ENCODE data around the gene AGER.

DNA sequence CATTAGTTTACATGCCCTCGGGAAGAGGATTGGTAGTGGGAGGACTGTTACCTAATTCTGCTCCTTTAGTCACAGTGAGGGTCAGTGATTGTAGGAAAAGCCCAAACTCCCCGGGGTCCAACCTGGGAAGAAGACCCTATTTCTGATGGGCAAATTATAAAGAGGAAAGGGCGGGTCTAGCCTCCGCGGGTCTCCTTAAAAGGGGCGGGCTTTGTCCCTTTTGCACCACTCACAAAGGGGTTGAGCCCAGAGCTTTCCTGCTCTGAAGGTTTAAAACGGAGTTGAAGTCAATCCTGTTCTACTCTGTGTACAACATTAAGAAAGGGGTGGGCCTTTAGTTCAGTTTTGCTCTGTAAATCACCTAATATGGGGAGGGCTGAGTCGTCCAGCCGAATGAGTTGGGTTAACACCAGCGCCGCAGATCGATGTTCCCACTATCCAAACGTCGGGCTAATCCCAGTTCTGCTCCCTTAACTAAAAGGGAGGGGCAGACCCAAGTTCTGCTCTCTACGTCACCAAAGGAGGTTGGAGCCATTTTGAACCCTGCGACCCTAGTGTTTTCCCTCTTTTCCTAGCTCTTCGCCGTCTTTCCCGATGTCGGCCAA, 6.8 kb downstream of the AGER start:
- TF ChIP-seq POLR2A (IDR thresholded peaks at IDR 0.05; ENCODE audit: low read length) (no peak), GATA1 (IDR thresholded peaks at IDR 0.05; ENCODE audit: low read depth, low read length) (no peak)

Data from erythroblast (primary cell).